Measurements from ENCODE around the gene JAK3.
A peak's percentile ranks its signal among the peaks of the same experiment; 100 is the strongest.

Gene JAK3

DNA sequence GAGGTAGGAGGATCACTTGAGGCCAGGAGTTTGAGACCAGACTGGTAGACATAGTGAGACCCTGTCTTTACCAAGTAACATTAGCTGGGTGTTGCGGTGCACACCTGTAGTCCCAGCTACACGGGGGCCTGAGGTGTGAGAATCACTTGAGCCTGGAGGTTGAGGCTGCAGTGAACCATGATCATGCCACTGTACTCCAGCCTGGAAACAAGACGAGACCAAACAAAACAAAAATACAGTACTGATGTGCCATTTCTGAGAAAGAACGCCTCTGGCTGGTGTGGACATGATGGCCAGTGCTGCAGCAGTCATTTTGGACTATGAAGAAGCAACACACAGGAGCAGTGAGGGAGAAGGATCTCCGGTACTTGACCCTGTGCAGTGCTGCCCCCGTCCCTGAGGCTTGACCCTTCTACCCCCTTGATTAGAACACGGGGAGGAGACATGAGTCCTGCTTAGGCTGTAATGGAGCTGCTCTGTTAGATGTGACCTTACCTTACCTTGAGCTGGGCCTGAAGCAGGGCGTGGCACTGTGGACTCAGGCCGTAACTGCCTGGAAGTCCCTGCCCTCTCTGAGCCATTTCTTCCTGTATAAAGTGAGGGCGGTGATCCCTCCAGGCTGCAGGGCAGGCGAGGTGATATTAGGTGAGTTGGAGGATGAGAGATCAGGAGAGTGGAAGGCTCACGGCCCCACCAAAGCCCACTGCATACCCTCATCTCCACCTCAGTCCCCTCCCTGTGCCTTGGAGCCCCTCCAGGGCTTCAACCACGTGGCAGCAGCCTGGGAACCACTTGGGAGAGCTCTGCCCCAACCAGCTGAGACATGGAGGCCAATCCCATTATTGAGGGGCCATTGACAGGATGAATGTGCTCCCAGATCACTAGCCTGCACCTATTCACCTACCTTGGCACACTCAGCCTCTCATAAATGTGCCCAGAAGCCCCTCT lies 17.9 kb upstream of the JAK3 start:
- DNase-seq, result no peak

DNA sequence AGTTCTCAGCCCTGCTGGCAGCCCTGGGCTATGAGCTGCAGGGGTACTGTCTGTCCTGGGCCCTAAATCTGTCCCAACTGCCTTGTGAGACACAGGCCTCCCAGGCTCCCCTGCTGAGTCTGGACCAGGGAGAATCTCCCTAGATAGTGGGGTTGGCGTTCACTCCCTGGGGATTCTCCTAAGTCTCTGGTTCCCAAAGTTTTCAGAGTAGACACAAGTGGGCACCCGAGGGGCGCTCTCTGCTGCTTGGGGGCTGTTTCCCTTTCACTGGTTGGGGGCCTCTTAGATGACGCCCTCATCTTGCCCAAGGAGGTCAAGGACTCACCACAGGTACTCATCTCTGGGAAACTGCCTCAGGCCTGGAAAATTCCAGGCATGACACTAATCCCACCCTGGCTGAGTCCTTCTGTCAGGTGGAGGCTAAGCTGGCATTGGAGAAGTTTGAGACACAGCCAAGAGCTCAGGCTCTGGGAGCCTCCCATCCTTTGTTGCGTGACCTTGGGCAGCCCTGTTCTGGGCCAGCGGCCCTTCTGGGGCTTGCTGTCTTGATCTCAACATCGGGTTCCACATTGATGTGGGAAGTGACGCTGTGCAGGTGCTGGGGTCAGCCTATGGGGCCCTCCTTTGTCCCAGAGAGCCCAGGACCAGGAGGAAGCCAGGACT lies 15.9 kb upstream of the JAK3 start:
- DNase-seq, result no peak

DNA sequence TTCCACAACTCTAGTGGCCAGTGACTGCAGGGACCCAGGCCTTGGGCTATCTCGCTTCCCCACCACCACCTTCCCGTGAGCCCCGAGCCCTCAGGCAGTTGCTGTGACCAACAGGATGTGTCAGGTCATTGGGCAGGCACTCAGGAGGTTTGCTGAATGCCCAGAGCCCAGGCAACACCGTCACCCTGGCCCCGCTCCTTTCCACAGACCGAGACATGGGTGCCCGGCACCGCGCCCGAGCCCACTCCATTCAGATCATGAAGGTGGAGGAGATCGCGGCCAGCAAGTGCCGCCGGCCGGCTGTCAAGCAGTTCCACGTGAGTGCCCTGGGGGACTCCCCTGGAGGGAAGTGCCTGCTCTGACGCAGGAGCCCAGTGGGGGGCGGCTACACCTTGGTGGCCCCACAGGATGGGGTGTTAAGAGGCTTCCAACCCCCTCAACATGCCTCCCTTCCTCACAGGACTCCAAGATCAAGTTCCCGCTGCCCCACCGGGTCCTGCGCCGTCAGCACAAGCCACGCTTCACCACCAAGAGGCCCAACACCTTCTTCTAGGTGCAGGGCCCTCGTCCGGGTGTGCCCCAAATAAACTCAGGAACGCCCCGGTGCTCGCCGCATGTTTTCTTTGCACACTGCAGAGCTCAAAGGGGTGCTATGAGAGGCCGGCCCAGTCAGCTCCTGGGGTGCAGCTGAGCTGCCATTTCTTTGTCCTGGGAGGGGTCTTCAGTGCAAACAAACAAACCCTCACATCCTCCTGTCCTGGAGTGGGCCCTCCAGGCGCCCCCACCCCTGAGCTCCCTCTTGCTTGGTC lies 15.1 kb upstream of the JAK3 start:
- no peak for DNase-seq

DNA sequence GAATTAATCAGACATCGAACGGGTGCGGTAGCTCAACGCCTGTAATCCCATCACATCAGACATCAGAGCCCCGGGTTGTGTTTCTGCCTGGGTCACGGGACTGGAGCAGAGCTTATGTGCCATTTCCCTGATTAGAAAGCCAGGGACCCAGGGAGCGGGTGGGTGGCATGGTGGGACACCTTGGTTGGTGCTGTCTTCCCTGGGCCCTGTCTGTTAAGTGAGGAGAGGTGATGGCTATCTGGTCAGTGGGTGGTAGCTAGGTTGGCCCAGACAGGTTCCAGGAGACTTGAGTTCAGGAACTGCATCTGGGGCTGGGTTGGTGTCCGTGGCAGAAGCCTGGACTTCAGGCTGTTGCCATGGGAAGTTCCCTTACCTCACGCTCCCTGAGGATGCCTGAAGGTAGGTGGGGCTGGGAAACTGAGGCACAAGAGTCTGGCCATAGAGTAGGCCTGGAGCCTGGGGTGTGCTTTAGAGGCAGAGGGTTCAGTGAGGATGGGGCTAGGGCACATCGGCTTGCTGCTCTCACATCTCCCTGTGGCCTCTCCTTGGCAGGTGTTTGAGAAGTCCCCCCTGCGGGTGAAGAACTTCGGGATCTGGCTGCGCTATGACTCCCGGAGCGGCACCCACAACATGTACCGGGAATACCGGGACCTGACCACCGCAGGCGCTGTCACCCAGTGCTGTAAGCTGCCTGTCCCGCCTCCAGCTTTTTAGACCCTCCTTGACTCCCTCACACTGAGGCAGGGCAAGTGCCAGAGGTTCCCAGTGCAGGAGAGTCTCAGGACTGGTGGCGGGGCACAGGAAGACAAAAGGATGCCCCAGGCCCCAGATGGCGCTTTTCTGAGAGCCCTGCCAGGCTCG lies 14.0 kb upstream of the JAK3 start:
- no peak for DNase-seq

DNA sequence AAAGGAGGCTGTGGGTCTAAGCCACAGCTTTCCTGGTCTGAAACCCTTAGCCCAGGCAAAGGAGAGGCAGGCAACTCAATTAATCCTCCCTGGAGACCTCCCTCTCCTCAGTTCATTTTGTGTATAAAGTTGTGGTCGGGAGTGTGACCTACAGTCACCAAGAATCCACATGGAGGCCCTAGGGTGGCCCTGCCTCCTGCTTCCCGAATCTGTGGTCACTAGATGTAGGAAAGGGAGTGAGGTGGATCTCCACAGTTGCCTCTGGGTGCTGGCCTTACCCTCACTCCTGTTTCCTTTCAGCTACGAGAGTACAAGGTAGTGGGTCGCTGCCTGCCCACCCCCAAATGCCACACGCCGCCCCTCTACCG lies 13.2 kb upstream of the JAK3 start:
- DNase-seq, result no peak

DNA sequence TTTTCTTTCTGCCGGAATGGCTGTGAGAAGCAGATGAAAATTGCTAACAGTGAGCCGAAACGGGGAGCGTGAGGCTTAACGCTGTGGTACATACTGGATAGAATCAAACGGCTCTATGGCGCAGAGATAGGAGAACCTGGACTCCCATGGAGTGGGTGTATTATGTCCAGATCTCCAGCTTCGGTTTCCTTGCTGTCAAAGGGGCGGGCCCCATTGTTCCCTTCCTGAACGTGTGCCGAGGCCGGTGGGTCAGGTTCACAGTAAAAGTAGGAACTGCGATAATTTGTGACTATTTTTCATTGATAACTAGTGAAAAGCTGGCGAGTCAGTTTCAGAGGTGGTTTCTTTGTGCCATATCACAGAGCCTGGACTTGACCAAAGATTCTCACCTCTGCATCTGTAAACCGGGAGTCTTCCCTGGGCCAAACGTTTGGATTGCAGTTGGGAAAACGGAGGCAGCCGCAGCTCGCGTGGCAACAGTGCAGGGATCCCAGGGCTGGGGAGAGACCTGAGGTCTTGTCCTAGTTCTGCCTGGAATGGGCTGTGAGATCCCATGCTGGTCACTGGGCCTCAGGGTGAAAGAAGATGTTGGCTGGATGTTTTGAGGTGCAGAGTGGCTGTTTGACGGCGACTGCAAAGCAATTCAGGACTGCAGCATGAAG lies 12.7 kb upstream of the JAK3 start:
- DNase-seq, result no peak

DNA sequence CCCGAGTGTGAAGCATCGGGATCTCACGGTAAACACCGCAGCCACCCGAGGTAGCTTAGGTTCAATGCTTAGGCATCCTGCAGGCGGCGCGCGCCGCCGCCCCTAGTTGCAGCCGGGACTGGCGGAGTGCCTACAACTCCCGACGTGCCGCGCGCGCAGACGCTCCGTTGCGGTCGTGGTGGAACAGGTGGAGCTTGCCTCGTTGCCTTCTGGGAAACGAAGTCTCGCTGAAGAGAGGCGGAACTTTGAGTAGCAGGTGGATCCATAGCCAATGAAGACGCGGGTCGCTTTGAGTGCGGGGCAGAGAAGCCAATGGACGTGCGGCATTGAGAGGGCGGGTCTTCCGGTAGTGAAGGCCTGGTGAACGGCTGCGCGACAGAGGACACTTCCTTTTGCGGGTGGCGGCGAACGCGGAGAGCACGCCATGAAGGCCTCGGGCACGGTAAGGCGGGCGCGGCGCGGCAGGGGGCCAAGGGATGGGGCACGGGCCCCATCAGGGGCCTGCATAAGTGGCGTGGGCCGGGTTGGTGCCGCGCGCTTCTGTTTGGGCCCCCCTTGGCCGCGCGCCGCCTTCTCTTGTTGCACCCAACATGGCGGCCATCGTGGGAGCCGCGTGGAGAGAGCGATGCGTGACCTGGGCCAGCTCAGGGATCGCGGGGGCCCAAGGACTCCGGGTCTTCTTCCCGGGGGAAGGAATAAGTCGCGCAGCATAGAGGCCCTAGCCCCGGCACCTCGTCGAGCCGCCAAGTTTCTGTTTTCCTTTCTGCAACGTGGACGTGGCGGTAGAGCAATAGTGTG lies 11.9 kb upstream of the JAK3 start, which contains the start of gene RPL18A:
Gene RPL18A, plus strand, starts transcription at position 378 of the 798 bp plus-strand sequence. Its CDS starts 47 bp downstream, at position 425.
- DNase-seq, result peak; percentile 99

DNA sequence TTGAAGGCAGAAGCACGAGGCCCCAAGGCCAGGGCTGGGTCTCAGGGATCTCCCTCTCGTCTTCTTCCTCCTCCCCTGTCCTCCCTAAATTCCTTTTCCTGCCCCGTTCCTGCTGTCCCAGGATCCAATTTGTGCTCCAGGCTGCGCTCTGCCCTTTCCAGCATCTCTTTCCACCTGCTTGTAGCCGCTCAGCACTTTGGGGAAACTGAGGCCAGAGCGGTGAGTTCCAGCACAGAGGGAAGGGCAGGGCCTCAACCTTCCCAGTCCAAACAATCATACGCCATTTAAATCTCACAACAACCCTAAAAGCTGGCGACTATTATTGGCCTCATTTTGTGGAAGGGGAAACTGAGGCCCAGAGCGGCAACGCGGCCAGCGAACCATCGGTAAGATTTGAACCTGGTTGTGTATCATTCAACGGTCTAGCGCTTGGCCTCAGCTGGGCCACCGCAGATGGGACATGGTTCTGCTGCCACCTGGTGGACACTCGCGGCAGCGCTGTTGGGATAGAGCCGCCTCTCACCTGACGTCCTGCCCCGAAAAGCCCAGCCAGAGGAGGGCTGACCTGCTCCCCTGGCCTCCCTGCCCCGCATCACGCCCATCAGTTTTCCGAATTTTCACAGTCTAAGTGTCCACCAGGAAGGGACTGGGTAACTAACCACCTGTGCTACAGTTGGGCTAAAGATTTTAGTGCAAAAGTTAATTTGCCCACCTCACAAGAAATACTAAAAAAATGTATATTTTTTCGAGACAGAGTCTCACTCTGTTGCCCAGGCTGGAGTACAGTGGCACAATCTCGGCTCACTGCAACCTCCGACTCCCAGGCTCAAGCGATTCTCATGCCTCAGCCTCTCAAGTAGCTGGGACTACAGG lies 7.7 kb upstream of the JAK3 start:
- peak; percentile 66 for DNase-seq

DNA sequence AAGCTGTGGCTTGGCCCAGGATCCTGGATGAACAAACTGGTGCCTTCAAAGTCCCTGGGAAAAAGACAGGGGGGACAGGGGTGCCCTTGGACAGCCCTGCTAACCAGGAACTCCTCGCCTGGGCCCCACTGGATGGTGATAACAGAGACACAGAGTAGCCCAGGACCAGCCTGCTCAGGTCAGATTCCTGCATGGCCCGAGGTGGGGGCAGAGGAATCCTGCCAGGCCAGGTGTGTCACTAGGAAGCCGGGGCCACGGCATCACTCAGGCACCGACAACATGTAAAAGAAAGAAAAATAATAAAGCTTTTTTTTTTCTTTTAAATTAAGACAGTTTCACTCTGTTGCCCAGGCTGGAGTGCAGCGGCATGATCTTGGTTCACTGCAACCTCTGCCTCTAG lies 6.3 kb upstream of the JAK3 start:
- DNase-seq, result no peak

DNA sequence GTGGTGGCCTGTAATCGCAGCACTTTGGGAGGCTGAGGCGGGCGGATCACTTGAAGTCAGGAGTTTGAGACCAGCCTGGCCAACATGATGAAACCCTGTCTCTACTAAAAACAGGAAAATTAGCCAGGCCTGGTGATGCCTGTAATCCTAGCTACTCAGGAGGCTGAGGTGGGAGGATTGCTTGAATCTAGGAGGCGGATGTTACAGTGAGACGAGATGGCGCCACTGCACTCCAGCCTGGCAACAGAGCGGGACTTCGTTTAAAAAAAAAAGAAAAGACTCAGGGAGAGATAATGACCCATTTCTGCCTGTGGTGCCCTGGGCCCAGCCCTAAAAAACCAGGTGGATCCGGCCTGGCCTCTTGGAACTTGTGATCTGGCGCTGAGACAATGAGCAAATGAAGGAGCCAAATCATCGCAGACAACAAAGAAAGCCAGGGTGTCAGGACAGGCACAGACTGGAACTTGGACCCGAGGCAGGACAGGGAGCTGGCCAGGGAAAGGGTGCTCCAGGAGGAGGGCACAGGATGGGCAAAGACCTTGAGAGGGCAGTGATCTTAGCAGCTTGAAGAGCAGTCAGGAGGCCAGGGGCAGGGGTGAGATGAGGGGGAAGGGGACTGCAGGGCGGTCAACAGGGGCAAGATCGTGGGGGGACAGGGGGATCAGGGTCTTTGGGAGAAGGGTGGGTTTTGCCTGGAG lies 962 bp upstream of the JAK3 start:
- DNase-seq, result no peak

DNA sequence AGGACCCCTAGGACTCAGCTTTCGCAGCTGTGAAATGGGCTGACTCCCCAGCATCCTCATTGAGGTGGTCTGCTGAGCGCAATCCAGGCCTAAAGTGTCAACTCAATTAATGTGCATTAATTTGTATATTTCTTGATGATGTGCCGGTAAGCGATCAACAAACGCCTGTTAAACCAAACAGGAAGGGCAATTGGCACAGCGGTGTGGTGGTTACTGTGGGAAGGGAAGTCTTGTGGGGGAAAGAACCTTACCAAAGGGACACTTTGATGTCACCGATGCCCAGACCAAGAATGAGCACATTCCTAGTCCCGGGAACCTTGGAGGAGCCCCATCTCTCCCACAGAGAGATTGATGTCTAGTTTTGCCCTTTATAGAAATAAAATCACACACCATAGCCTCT lies 1.6 kb downstream of the JAK3 start:
- DNase-seq, result no peak

DNA sequence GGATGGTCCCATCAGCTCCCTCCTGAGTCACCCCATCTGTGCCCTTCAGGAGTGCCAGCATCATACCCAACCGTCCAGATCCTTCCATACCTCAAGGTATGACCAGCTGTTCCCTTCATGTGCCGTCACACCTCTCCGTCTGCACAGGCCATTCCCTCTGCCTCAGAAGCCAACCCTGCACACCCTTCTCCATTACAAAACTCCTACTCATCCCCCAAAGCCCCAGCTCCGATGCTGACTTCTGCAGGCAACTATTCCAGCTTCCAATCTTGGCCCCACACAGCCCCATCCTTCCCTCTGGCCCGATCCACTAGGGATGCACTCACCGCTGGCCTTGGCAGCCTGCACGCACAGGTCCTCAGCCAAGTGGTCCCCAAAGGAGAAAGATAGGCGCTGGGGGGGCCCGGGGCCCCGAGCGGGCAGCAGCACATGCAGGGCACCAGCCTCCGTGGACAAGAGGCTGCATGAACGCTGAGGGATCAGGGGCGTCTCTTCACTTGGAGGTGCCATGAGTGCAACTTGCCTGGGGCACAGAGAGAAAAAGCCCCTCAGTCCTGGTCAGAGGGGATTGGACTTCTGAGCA lies 3.8 kb downstream of the JAK3 start:
- DNase-seq, result no peak

DNA sequence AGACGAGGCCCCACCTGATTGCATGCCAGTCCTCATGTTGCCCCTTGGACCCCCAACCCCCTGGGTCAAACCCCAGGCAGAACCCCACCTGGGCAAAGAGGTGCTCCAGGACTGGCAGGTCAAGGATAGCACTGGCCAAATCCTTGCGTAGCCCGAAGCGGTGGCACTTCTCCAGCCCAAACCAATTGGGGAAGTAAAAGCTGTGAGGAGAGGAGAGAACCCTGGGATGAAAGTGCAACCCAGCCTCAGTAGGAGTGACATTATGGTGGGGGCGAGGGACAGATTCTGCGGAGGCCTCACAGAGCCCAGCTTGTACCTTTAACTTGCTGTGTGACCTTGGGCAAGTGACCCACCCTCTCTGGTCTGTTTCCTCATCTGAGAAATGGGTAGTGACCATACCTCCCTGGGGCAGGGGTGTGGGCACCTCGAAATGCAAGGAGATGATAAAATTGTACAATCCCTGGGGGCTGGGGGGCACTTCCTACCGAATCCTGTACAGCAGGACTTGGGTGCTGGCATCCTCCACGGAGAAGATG lies 4.4 kb downstream of the JAK3 start:
- DNase-seq, result no peak

DNA sequence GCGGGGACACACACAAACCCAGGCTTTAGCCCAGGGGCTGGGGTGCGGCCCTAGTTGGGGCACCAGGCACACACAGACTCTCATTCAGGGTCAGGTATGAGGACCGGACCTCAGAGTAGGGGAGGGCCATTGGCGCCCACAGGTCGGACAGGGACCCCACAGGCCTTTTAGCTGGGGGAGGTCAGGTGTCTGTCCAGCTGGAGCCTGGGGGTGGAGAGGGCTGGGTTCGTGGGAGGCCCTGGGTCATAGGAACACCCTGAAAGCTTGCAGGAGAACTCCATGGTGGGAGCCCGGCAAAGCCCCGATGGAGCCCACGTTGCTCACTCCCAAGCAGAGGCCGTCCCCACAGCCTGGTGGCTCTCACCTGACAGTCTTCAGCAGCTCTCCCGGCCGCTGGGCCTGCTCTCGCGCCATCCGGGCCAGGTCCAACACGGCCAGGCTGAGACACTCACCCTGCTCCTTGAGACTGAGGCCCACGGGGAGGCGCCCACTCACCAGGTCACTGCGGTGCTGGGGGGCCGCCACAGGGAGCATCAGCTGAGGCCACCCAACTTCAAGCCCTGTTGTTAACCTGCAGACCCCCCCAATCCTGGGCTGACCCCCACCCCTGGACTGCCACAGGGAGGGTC lies 5.0 kb downstream of the JAK3 start:
- no peak for DNase-seq

DNA sequence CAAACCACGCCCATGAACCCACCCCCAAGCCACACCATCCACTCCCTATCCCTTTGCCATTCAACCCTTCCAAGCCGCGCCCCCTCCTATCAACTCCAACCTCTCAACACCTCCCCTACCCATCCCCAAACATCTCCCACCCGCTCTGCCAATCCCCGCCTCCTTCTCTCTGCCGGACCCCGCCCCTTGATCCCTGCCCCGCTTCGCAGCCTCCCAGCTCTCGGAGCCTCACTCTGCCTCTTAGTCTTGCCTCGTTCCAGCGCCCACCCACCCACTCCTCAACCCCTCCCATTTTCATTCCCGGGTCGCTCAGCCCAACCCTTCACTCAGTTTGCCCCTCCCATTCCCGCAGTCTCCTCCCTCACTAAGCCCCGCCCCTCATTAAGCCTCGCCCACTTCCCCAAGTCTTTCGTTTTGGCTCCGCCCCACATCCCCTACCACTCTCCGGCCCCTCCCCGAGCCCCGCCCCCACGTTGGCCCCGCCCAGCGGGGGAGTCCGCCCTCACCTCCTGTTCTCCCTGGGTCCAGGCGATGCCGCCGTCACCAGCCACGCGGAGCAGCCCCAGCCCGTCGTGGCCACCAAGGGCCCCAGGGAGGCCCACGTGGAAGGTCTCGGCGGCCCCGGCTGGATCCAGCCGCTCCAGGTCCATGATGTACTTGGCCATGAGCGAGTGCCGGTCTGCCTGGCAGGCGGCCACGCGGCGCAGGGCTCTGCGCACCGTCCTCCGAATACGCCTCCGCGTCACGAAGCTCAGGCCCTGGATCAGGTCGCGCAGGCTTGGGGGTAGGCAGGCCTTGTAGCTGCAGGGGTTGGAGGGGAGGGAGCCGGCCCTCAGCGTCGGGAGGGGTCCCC lies 5.7 kb downstream of the JAK3 start:
- peak; percentile 96 for DNase-seq

DNA sequence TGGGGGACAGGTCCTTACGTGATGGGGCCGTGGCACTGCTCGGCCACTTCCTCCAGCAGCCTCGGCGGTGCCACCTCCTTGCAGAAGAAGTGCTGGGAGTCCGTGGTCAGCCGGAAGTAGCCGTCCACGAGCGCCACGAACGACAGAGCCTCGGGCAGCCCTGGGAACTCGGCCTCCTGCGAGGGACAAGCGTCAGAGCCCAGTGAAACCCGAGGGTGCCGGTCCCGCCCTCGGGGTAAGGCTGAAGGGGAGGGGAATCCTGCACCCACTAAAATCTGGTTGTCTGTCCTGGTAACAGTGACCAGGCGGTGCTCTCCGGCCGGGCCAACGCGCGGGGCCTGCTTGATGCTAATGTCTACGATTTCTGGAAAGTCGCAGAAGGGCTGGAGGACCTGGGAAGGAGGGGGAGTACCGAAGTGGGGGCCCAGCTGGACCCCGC lies 6.4 kb downstream of the JAK3 start:
- DNase-seq, result no peak

DNA sequence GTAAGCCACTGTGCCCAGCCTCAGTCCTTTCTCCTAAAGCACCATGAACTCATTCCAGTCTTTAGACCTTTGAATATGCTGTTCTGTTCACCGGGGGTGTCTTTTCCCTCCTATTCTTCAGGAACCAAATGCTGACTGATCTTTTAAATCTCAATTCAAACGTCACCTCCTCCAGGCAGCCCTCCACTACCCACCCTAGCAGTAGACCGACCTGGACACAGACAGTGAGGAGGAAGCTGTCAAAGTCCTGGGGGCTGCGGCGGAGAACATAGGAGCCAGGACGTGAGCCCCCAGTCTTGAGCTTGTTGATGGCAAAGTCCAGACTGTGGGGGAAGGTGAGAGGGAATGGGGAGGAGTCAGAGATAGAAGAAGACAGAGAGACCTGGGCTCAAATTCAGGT lies 7.8 kb downstream of the JAK3 start:
- no peak for DNase-seq
